Thyroid gland (tissue), 4 donors: ENCODE measurements around the gene C10orf90.

ENCODE experiments used
- POLR2A ChIP-seq, 2 donors: fragments of 450-650 bp; IDR thresholded peaks; one replicate each; pipeline ENCODE4 v1.6.1; 2017; ENCODE audit warnings: antibody characterized with exemption in 2 of 2, mild to moderate bottlenecking in 2 of 2, moderate library complexity in 1 of 2
- TF ChIP-seq, protein P1 (sequence below), 6 experiments: fragments of 200-600 bp in 3 of 6; fragments of 450-650 bp in 3 of 6; sonication (generic) in 3 of 6; IDR thresholded peaks; one replicate each; pipeline ENCODE4 v1.5.1; 2016 to 2019; ENCODE audit warnings: antibody characterized with exemption in 6 of 6, mild to moderate bottlenecking in 2 of 6, inconsistent platforms in 1 of 6, moderate library complexity in 1 of 6

DNA sequence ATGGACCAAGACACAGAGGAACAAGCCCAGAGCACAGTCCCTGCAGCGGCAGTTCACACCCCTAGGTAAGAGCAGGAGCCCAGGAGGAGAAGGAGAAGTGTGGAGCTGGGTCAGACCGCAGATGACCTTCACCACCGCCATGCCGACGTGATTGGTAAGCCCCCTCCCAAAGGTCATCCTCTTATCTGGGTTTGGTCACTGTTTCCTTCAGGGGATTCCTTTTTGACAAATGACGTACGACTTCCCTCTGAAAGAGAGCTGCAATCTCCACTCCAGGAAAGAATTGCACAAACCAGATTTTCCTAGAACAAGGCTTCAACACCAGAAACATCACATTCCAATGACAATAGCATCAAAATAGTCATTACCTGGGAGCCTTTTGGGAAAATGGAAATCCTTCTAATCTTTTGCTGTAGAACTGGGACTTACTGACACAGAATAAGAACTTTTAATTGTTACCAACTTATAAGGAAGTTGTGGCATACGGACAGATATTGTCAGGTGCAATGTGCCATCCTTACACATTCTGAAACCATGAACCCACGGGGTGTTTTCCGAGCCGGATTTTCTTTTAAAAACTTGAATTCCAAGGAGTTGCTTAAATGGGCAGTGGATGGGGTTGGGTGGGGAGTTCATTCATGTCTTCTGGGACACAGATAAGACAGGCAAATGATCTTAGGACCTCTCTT is 261.4 kb downstream of the C10orf90 start:
- TF ChIP-seq, protein P1, sequence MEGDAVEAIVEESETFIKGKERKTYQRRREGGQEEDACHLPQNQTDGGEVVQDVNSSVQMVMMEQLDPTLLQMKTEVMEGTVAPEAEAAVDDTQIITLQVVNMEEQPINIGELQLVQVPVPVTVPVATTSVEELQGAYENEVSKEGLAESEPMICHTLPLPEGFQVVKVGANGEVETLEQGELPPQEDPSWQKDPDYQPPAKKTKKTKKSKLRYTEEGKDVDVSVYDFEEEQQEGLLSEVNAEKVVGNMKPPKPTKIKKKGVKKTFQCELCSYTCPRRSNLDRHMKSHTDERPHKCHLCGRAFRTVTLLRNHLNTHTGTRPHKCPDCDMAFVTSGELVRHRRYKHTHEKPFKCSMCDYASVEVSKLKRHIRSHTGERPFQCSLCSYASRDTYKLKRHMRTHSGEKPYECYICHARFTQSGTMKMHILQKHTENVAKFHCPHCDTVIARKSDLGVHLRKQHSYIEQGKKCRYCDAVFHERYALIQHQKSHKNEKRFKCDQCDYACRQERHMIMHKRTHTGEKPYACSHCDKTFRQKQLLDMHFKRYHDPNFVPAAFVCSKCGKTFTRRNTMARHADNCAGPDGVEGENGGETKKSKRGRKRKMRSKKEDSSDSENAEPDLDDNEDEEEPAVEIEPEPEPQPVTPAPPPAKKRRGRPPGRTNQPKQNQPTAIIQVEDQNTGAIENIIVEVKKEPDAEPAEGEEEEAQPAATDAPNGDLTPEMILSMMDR (IDR thresholded peaks at IDR 0.05): no peak
- TF ChIP-seq POLR2A (IDR thresholded peaks at IDR 0.05): no peak
